ENCODE results near the gene NIP7. TPM values are rescaled to one million over a fixed set of nuclear protein-coding genes. Genes with fewer than 3 reads are reported as not detected.

The NIP7 gene
- total and polyA plus RNA-seq, 9 of the 15 experiments (the other 6 are each of a cell fraction or from before 2014, with no cell fraction given), result 28.9 to 85.5 (median 72.5) TPM

- ATAC-seq (peak; percentile 23), DNase-seq (ENCODE audit: extremely low read depth in 1 of 4, low spot score in 3 of 4) (peak in 1 of 4 experiments; percentile 26), FAIRE-seq (peak; percentile 11)
- Histone ChIP-seq H2AFZ (ENCODE audit: low read depth, low read length) (no peak overlapping the region), H3K9me3 (replicated peaks; ENCODE audit: control insufficient read depth, insufficient read depth, low read depth, low read length) (no peaks in the 10 kb centered on the region), H3K36me3 (ENCODE audit: control insufficient read depth, insufficient read depth, low read length) (peaks cover 96% of the 10 kb centered on the region), H3K27ac (ENCODE audit: extremely low read depth, low read depth, low read length) (no peak overlapping the region), H3K9ac (ENCODE audit: insufficient read depth in 1 of 2, low read depth in 2 of 2, low read length in 2 of 2) (peak overlapping the region in 1 of 2 experiments; percentile 41; a peak in 2 of 4 replicates), H4K20me1 (replicated peaks; ENCODE audit: control insufficient read depth, insufficient read depth, low read length) (peaks cover 37% of the 10 kb centered on the region), H3K27me3 (ENCODE audit: control insufficient read depth in 2 of 2, insufficient read depth in 2 of 2, low read length in 2 of 2) (no peaks in the 10 kb centered on the region), H3K4me2 (ENCODE audit: insufficient read depth, low read length) (no peak overlapping the region), H3K4me1 (replicated peaks in 1 of 2; ENCODE audit: control insufficient read depth in 2 of 2, insufficient read depth in 2 of 2, low read length in 2 of 2) (peaks cover 18 to 48% of the 10 kb centered on the region in 2 experiments; a peak in 4 of 5 replicates), H3K79me2 (ENCODE audit: control insufficient read depth, insufficient read depth, low read length) (peaks cover 76% of the 10 kb centered on the region), H3K9me1 (ENCODE audit: control insufficient read depth, insufficient read depth, low read length) (no peaks in the 10 kb centered on the region), H3K4me3 (no peak overlapping the region)
- TF ChIP-seq NCOA1 (IDR thresholded peaks at IDR 0.05; ENCODE audit: low read depth), result no peak
- no peak for TF ChIP-seq YBX1 (IDR thresholded peaks at IDR 0.05)
- peak; percentile 14 for TF ChIP-seq RBM22 (IDR thresholded peaks at IDR 0.05; ENCODE audit: low read depth, low read length, poor library complexity, severe bottlenecking)
- peak; percentile 25; the same call in 1 of the 2 replicates for TF ChIP-seq POLR2A (conservative IDR thresholded peaks at IDR 0.05)
- peak; percentile 58 for TF ChIP-seq RBFOX2 (IDR thresholded peaks at IDR 0.05; ENCODE audit: low read depth, low read length)
- peak; percentile 62; the same call in 1 of the 2 replicates for TF ChIP-seq POLR2G (IDR thresholded peaks at IDR 0.05; ENCODE audit: low read depth, low read length)
- peak; percentile 80 for TF ChIP-seq NFIC (IDR thresholded peaks at IDR 0.05)
- 89% methylated on average over 7 of the region's 8 CpGs for WGBS (ENCODE audit: insufficient coverage, low coverage, missing lambda C conversion rate)
- BruUV-seq (replicated peaks), result no TSS peak
- CTCF ChIA-PET (ENCODE audit: low intra/inter-chr PET ratio), result no interaction called here
- intact Hi-C loops (cut with micrococcal nuclease), result no loop called here
- in situ Hi-C loops (cut with MboI), result no loop called here
- POLR2A ChIA-PET, result interaction anchor here (0.6 to 2.4 kb wide), 5 partner anchors 9 to 458 kb away, joined by 4 to 7 read pairs (median 4); no protein-coding TSS in a partner anchor
Observed at GRCh38 chr16:69324013-69324531, 15.5 kb upstream of the NIP7 start.

Measured in K562 (cell line).